Neural crest cell (in vitro differentiated cells): Measurements from ENCODE around the gene MUC3A. TPM values are rescaled to one million over a fixed set of nuclear protein-coding genes. Genes with fewer than 3 reads are reported as not detected.

ENCODE experiments used
- DNase-seq: peaks from one replicate; pipeline ENCODE4 v3.0.0; 2021; ENCODE audit warnings: low read depth, mixed read lengths, low spot score
- H3K27ac Mint-ChIP-seq: one replicate; pipeline ENCODE4 v1.8.0; 2021; ENCODE audit warnings: mild to moderate bottlenecking, mixed read lengths; ENCODE audit not compliant: unreplicated experiment
- H3K27me3 Mint-ChIP-seq: 2 replicates; pipeline ENCODE4 v1.8.0; 2021; ENCODE audit warnings: low read depth, mild to moderate bottlenecking, mixed read lengths
- H3K36me3 Mint-ChIP-seq: 2 replicates; pipeline ENCODE4 v1.8.0; 2021; ENCODE audit warnings: low read depth, mild to moderate bottlenecking, mixed read lengths
- H3K4me1 Mint-ChIP-seq: 2 replicates; pipeline ENCODE4 v1.8.0; 2021; ENCODE audit warnings: mixed read lengths
- H3K4me3 Mint-ChIP-seq: one replicate; pipeline ENCODE4 v1.8.0; 2021; ENCODE audit warnings: mild to moderate bottlenecking, mixed read lengths
- H3K9me3 Mint-ChIP-seq: 2 replicates; pipeline ENCODE4 v1.8.0; 2021; ENCODE audit warnings: mixed read lengths
- total RNA-seq: library from RNA; stranded (reverse); gene quantifications from 2 replicates; pipeline ENCODE4 v1.2.1, GENCODE V29; 2021
- TF ChIP-seq, protein P1 (sequence below): fragments of 200-600 bp; sonication (generic); conservative IDR thresholded peaks from 2 replicates; pipeline ENCODE4 v1.5.0; 2021; ENCODE audit warnings: antibody characterized with exemption, mild to moderate bottlenecking

The MUC3A gene
- total RNA-seq, 1 donor from 2014 or later: 0.16 TPM

DNA sequence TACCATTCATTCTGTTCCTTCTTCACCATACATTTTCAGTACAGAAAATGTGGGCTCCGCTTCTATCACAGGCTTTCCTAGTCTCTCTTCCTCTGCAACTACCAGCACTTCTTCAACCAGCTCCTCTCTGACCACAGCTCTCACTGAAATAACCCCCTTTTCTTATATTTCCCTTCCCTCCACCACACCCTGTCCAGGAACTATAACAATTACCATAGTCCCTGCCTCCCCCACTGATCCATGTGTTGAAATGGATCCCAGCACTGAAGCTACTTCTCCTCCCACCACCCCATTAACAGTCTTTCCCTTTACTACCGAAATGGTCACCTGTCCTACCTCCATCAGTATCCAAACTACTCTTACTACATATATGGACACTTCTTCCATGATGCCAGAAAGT, 10.6 kb downstream of the MUC3A start:
- Mint-ChIP-seq H3K36me3 (no peaks in the 10 kb centered on the region), H3K4me3 (no peak overlapping the region), H3K27ac (no peak overlapping the region), H3K4me1 (no peaks in the 10 kb centered on the region), H3K27me3 (peaks cover 28% of the 10 kb centered on the region), H3K9me3 (no peaks in the 10 kb centered on the region)
- TF ChIP-seq, protein P1, sequence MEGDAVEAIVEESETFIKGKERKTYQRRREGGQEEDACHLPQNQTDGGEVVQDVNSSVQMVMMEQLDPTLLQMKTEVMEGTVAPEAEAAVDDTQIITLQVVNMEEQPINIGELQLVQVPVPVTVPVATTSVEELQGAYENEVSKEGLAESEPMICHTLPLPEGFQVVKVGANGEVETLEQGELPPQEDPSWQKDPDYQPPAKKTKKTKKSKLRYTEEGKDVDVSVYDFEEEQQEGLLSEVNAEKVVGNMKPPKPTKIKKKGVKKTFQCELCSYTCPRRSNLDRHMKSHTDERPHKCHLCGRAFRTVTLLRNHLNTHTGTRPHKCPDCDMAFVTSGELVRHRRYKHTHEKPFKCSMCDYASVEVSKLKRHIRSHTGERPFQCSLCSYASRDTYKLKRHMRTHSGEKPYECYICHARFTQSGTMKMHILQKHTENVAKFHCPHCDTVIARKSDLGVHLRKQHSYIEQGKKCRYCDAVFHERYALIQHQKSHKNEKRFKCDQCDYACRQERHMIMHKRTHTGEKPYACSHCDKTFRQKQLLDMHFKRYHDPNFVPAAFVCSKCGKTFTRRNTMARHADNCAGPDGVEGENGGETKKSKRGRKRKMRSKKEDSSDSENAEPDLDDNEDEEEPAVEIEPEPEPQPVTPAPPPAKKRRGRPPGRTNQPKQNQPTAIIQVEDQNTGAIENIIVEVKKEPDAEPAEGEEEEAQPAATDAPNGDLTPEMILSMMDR: no peak
- DNase-seq: no peak

DNA sequence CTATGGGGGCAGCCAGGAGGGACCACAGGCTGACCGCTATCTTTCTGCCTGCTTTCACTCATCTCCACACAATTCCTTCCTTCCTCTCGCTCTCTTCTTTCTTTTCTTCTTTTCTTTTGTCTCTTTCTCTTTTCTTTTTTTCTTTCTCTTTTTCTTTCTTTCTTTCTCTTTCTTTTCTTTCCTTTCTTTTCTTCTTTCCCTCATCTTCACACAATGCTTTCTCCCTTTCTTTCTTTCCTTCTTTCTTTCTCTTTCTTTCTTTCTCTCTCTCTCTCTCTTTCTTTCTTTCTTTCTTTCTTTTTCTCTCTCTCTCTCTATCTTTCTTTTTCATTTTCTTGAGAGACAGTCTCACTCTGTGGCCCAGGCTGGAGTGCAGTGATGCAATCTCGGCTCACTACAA, 13.2 kb downstream of the MUC3A start:
- TF ChIP-seq, protein P1: no peak
- no peaks in the 10 kb centered on the region for H3K9me3 Mint-ChIP-seq
- no peaks in the 10 kb centered on the region for H3K36me3 Mint-ChIP-seq
- H3K4me3 Mint-ChIP-seq: no peak overlapping the region
- no peak for DNase-seq
- H3K27ac Mint-ChIP-seq: no peak overlapping the region
- peaks cover 53% of the 10 kb centered on the region for H3K27me3 Mint-ChIP-seq
- peaks cover 13% of the 10 kb centered on the region for H3K4me1 Mint-ChIP-seq

DNA sequence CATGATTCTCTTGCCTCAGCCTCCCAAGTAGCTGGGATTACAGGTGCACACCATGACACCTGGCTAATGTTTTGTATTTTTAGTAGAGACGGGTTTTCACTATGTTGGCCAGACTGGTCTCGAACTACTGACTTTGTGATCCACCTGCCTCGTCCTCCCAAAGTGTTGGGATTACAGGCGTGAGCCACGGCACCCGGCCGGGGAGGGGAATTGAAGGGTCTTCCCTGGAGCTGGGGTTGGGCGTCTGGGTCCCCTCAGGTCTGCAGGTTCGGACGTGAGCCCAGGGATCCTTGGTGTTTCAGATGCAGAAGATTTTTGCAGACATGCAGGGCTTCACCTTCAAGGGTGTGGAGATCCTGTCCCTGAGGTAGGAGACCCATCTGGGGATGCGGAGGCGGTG, 14.1 kb downstream of the MUC3A start:
- H3K4me3 Mint-ChIP-seq: no peak overlapping the region
- TF ChIP-seq, protein P1: no peak
- peaks cover 21% of the 10 kb centered on the region for H3K4me1 Mint-ChIP-seq
- no peak for DNase-seq
- H3K36me3 Mint-ChIP-seq: no peaks in the 10 kb centered on the region
- H3K27me3 Mint-ChIP-seq: peaks cover 62% of the 10 kb centered on the region
- H3K27ac Mint-ChIP-seq: no peak overlapping the region
- H3K9me3 Mint-ChIP-seq: no peaks in the 10 kb centered on the region

DNA sequence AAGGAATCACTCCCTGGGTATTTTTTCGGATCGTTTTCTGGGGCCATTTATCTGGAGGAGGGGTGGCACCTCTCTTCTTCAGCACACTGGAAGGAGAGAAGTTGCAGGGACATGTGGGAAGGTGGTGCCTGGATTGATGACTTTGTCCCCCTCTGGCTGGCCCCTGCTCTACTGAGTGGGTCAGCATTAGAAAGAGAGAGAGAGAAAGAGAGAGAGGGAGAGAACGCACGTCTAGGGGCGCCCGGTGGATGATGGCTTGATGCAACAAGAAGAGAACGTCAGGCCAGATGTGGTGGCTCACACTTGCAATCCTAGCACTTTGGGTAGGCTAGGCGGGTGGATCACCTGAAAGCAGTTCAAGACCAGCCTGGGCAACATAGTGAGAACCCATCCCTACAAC, 14.5 kb downstream of the MUC3A start:
- Mint-ChIP-seq H3K9me3 (no peaks in the 10 kb centered on the region), H3K36me3 (no peaks in the 10 kb centered on the region), H3K4me3 (no peak overlapping the region), H3K4me1 (peaks cover 21% of the 10 kb centered on the region), H3K27me3 (peaks cover 66% of the 10 kb centered on the region), H3K27ac (no peak overlapping the region)
- DNase-seq: no peak
- TF ChIP-seq, protein P1: no peak

DNA sequence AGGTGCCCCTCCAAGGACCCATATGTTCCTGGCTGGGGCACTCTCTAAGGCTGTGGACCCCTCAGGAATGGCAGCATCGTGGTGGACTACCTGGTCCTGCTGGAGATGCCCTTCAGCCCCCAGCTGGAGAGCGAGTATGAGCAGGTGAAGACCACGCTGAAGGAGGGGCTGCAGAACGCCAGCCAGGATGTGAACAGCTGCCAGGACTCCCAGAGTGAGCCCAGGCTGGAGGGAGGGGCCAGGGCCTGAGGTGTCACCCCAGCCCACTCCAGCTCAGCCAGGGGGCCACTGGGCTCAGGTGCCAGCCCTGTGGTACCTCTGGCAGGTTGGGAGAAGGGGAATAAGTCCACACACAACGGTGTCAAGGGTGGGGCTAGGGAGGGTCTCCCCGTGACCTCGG, 15.3 kb downstream of the MUC3A start:
- peaks cover 21% of the 10 kb centered on the region for H3K4me1 Mint-ChIP-seq
- H3K27ac Mint-ChIP-seq: no peak overlapping the region
- TF ChIP-seq, protein P1: no peak
- no peak overlapping the region for H3K4me3 Mint-ChIP-seq
- DNase-seq: no peak
- H3K27me3 Mint-ChIP-seq: peaks cover 74% of the 10 kb centered on the region
- no peaks in the 10 kb centered on the region for H3K9me3 Mint-ChIP-seq
- no peaks in the 10 kb centered on the region for H3K36me3 Mint-ChIP-seq
